GM12878 (cell line): ENCODE data around the gene CALB2. TPM values are rescaled to one million over a fixed set of nuclear protein-coding genes. Genes with fewer than 3 reads are reported as not detected.

Source experiments
- ATAC-seq: fragments of 200-7000 bp; cut with Tn5 transposase; 3 replicates; pipeline ENCODE4 v1.9.1; 2020; ENCODE audit warnings: mild to moderate bottlenecking, moderate library complexity
- BruUV-seq: library from RNA; stranded (reverse); fragments of 400-500 nt; replicated peaks from 2 replicates; lab custom pipeline; 2021; lab: Mats Ljungman, UMichigan
- CTCF ChIA-PET: fragments of 300-600 bp; sonication (Branson Sonifier 250); formaldehyde crosslinking; extraction: SDS; loops from one replicate; lab custom pipeline; 2021; ENCODE audit warnings: inconsistent platforms; lab: Yijun Ruan, JAX
- POLR2A ChIA-PET: fragments of 350-600 bp; formaldehyde crosslinking; extraction: SDS; loops from one replicate; lab custom pipeline; 2021; ENCODE audit warnings: inconsistent platforms; lab: Charles Lee
- RAD21 ChIA-PET: fragments of 300-600 bp; sonication (Branson Sonifier 250); formaldehyde crosslinking; loops from one replicate; lab custom pipeline; 2023; ENCODE audit warnings: antibody characterized with exemption; ENCODE audit not compliant: unreplicated experiment; lab: Charles Lee
- SMC1A ChIA-PET: fragments of 300-600 bp; sonication (Branson Sonifier 250); formaldehyde crosslinking; loops from one replicate; lab custom pipeline; 2023; ENCODE audit not compliant: unreplicated experiment, uncharacterized antibody; lab: Charles Lee
- DNase-seq: peaks from one replicate; pipeline ENCODE4 v3.0.0-alpha.2; 2011; ENCODE audit warnings: low read depth, low spot score
- FAIRE-seq: peaks from 3 replicates; lab custom pipeline; 2011; peaks lifted over from hg19 to GRCh38; lab: Jason Lieb, UNC
- H2AFZ ChIP-seq: 2 replicates; pipeline ENCODE4 v1.6.0; 2011; ENCODE audit warnings: low read depth, low read length, control low read depth; ENCODE audit not compliant: control insufficient read depth
- H3K27ac ChIP-seq: 2 replicates; pipeline ENCODE4 v1.5.1; 2011; ENCODE audit warnings: control low read depth; ENCODE audit not compliant: control insufficient read depth, insufficient read depth
- H3K27me3 ChIP-seq, 2 experiments: replicated peaks in 1 of 2; 2 replicates each; pipeline versions ENCODE4 v1.6.0 to v1.6.1; 2011; ENCODE audit warnings: low read length in 1 of 2; ENCODE audit not compliant: control insufficient read depth in 2 of 2, insufficient read depth in 2 of 2
- H3K36me3 ChIP-seq, 2 experiments: 2 replicates each; pipeline ENCODE4 v1.5.1; 2011; ENCODE audit warnings: low read length in 1 of 2; ENCODE audit not compliant: control insufficient read depth in 2 of 2, insufficient read depth in 2 of 2
- H3K4me1 ChIP-seq: 2 replicates; pipeline ENCODE4 v1.6.1; 2011; ENCODE audit warnings: mild to moderate bottlenecking, low read length, moderate library complexity, mixed read lengths; ENCODE audit not compliant: control insufficient read depth, insufficient read depth
- H3K4me2 ChIP-seq: 2 replicates; pipeline ENCODE4 v1.6.0; 2011; ENCODE audit warnings: control low read depth; ENCODE audit not compliant: control insufficient read depth, insufficient read depth
- H3K4me3 ChIP-seq: fragments of 200-600 bp; sonication (generic); 2 replicates; pipeline ENCODE4 v1.5.1; 2016
- H3K79me2 ChIP-seq: 2 replicates; pipeline ENCODE4 v1.6.0; 2011; ENCODE audit warnings: low read length; ENCODE audit not compliant: control insufficient read depth, insufficient read depth
- H3K9ac ChIP-seq: 2 replicates; pipeline ENCODE4 v1.8.0; 2011; ENCODE audit warnings: low read length, control low read depth, mixed read lengths; ENCODE audit not compliant: control insufficient read depth, insufficient read depth
- H3K9me3 ChIP-seq: replicated peaks from 3 replicates; pipeline ENCODE4 v1.5.1; 2011; ENCODE audit warnings: mild to moderate bottlenecking, low read length; ENCODE audit not compliant: control insufficient read depth, insufficient read depth
- H4K20me1 ChIP-seq: 2 replicates; pipeline ENCODE4 v1.6.0; 2011; ENCODE audit not compliant: control insufficient read depth, insufficient read depth
- BMI1 ChIP-seq: fragments of 450-650 bp; IDR thresholded peaks from 2 replicates; pipeline ENCODE4 v1.6.1; 2016; ENCODE audit warnings: mild to moderate bottlenecking, moderate library complexity, borderline replicate concordance
- CBX5 ChIP-seq: sonication (generic); IDR thresholded peaks from 2 replicates; pipeline ENCODE4 v1.6.1; 2016; ENCODE audit warnings: low read depth, moderate library complexity, mild to moderate bottlenecking, inconsistent platforms
- CHD4 ChIP-seq: fragments of 200-600 bp; sonication (generic); IDR thresholded peaks from 2 replicates; pipeline ENCODE4 v1.6.1; 2016; ENCODE audit warnings: mild to moderate bottlenecking
- ESRRA ChIP-seq: IDR thresholded peaks from 2 replicates; pipeline ENCODE4 v1.6.1; 2012; ENCODE audit warnings: mild to moderate bottlenecking, low read length, improper control_type of control experiment
- GATAD2B ChIP-seq: fragments of 450-650 bp; conservative IDR thresholded peaks from 2 replicates; pipeline ENCODE4 v1.6.1; 2017; ENCODE audit warnings: low read depth, mild to moderate bottlenecking, moderate library complexity
- MEF2B ChIP-seq: fragments of 450-650 bp; IDR thresholded peaks from 2 replicates; pipeline ENCODE4 v1.6.1; 2018; ENCODE audit warnings: mild to moderate bottlenecking, moderate library complexity; ENCODE audit not compliant: partially characterized antibody, poor library complexity, severe bottlenecking
- MTA3 ChIP-seq: IDR thresholded peaks from 2 replicates; pipeline ENCODE4 v1.6.1; 2012; ENCODE audit warnings: low read length, inconsistent platforms, borderline replicate concordance
- MXI1 ChIP-seq: fragments of 150-350 bp; IDR thresholded peaks from 2 replicates; pipeline ENCODE4 v1.6.1; 2011; ENCODE audit warnings: low read depth, mild to moderate bottlenecking, inconsistent platforms, low read length, improper control_type of control experiment
- NFYB ChIP-seq: IDR thresholded peaks from 2 replicates; pipeline ENCODE4 v1.6.1; 2011; ENCODE audit warnings: low read depth, mild to moderate bottlenecking, low read length, improper control_type of control experiment, moderate library complexity; ENCODE audit not compliant: insufficient read depth
- NR2C2 ChIP-seq: IDR thresholded peaks from 2 replicates; pipeline ENCODE4 v1.6.1; 2011; ENCODE audit warnings: borderline replicate concordance, low read depth; ENCODE audit not compliant: control insufficient read depth, insufficient read length
- NRF1 ChIP-seq: conservative IDR thresholded peaks from 2 replicates; pipeline ENCODE4 v1.6.1; 2011; ENCODE audit warnings: mild to moderate bottlenecking, low read depth, low read length, improper control_type of control experiment
- PKNOX1 ChIP-seq: fragments of 450-650 bp; IDR thresholded peaks from 2 replicates; pipeline ENCODE4 v1.6.1; 2016; ENCODE audit warnings: mild to moderate bottlenecking
- SIX5 ChIP-seq: IDR thresholded peaks from 2 replicates; pipeline ENCODE4 v1.6.1; 2011; ENCODE audit warnings: mild to moderate bottlenecking, low read depth, low read length, moderate library complexity; ENCODE audit not compliant: severe bottlenecking
- TCF12 ChIP-seq: IDR thresholded peaks from 2 replicates; pipeline ENCODE4 v1.6.1; 2011; ENCODE audit warnings: low read depth, mild to moderate bottlenecking, low read length
- ZBTB11 ChIP-seq: fragments of 450-650 bp; formaldehyde crosslinking; IDR thresholded peaks from 2 replicates; pipeline ENCODE4 v1.5.0; 2022; ENCODE audit warnings: mild to moderate bottlenecking, missing genetic modification characterization
- WGBS: methylation state at CpG from one replicate; pipeline ENCODE4 v1.1.6; 2016; ENCODE audit warnings: low lambda C conversion rate; ENCODE audit not compliant: insufficient replicate concordance, insufficient coverage; ENCODE audit errors: missing lambda C conversion rate; 5-methylcytosine and 5-hydroxymethylcytosine counted together
- in situ Hi-C: fragments of 300-500 bp; cut with MboI; formaldehyde crosslinking; loops from 9 replicates; pipeline ENCODE4 v1.14.3; 2018; ENCODE audit warnings: mixed read lengths
- intact Hi-C: fragments of 100-400 bp; cut with micrococcal nuclease; formaldehyde crosslinking; loops from one replicate; pipeline ENCODE4 v1.14.2; 2022; ENCODE audit not compliant: unreplicated experiment
- polyA plus RNA-seq, 11 experiments: library from polyadenylated mRNA; depleted of rRNA in 4 of 11; unstranded in 6 of 11; stranded (reverse) in 5 of 11; fragments of >200 nt; fragmentation: Nextera tagmentation in 4 of 11; fragmentation: Illumina TruSeq in 1 of 11; extraction: Ambion mirVana in 4 of 11; extraction: Trizol in 1 of 11; gene quantifications; 1 replicate in 1 of 11; 2 replicates in 10 of 11; pipeline versions ENCODE4 v1.2.1 to v1.2.3, GENCODE V29; 2011 to 2016; ENCODE audit warnings: inconsistent platforms in 2 of 11, missing spikeins in 2 of 11, low read depth in 1 of 11
- total RNA-seq, 4 experiments: library from RNA; depleted of rRNA in 3 of 4; stranded (reverse); fragments of >200 nt in 3 of 4; fragmentation: Illumina TruSeq in 1 of 4; extraction: Trizol in 1 of 4; gene quantifications; 2 replicates each; pipeline versions ENCODE4 v1.2.1 to v1.2.3, GENCODE V29; 2013 to 2021

Gene CALB2
- total and polyA plus RNA-seq, 10 of the 15 experiments (the other 5 are each of a cell fraction or from before 2014, with no cell fraction given): not detected

- Histone ChIP-seq H4K20me1 (no peaks in the 10 kb centered on the region), H3K4me3 (no peak overlapping the region), H2AFZ (no peak overlapping the region), H3K27ac (no peak overlapping the region), H3K4me1 (no peaks in the 10 kb centered on the region), H3K9ac (no peak overlapping the region), H3K79me2 (no peaks in the 10 kb centered on the region), H3K9me3 (no peaks in the 10 kb centered on the region; the same call in 2 of the 3 replicates), H3K36me3 (no peaks in the 10 kb centered on the region), H3K27me3 (peaks cover 0 to 7% of the 10 kb centered on the region in 2 experiments; a peak in 2 of 4 replicates), H3K4me2 (no peak overlapping the region)
- intact Hi-C loops: no loop called here
- in situ Hi-C loops: no loop called here
- DNase-seq (no peak), FAIRE-seq (no peak), ATAC-seq (no peak)
- no peak for TF ChIP-seq CBX5
- TF ChIP-seq NR2C2: no peak
- TF ChIP-seq ESRRA: no peak
- no peak for TF ChIP-seq NFYB
- TF ChIP-seq MTA3: no peak
- no peak for TF ChIP-seq NRF1
- no peak for TF ChIP-seq BMI1
- TF ChIP-seq ZBTB11 (CRISPR knock-in tag): no peak
- no peak for TF ChIP-seq SIX5
- TF ChIP-seq PKNOX1: no peak
- TF ChIP-seq GATAD2B: no peak
- TF ChIP-seq MEF2B: no peak
- no peak for TF ChIP-seq TCF12
- no peak for TF ChIP-seq CHD4
- TF ChIP-seq MXI1: no peak
- ChIA-PET SMC1A (interaction anchor here (0.9 to 1.4 kb wide), 2 partner anchors 77 to 93 kb away, joined by 3 to 4 read pairs; no protein-coding TSS in a partner anchor), RAD21 (interaction anchor here (1.5 kb wide), 1 partner anchor 205 kb away, joined by 3 read pairs; no protein-coding TSS in a partner anchor), POLR2A (no interaction called here), CTCF (interaction anchor here (0.6 to 2.4 kb wide), 5 partner anchors 23 to 205 kb away, joined by 3 to 10 read pairs (median 5); no protein-coding TSS in a partner anchor)
- 16% methylated on average over 8 of the region's 8 CpGs for WGBS
- no TSS peak for BruUV-seq
These were observed 48.2 kb downstream of the CALB2 start for GRCh38 chr16:71406724-71407123.
